K562 (cell line): Measurements from ENCODE around the gene MRPS6. TPM values are rescaled to one million over a fixed set of nuclear protein-coding genes. Genes with fewer than 3 reads are reported as not detected.

Experiments
- ATAC-seq: fragments of 200-7000 bp; cut with Tn5 transposase; 3 replicates; pipeline ENCODE4 v1.9.1; 2020; ENCODE audit warnings: moderate library complexity
- BruUV-seq: library from RNA; stranded (reverse); fragments of 400-500 nt; replicated peaks from 2 replicates; lab custom pipeline; 2021; lab: Mats Ljungman, UMichigan
- CTCF ChIA-PET: fragments of 300-600 bp; formaldehyde crosslinking; extraction: SDS; loops from one replicate; lab custom pipeline; 2021; ENCODE audit warnings: low intra/inter-chr PET ratio; lab: Yijun Ruan, JAX
- POLR2A ChIA-PET: fragments of 300-600, 350-650 bp; sonication (Branson Sonifier 250); formaldehyde crosslinking; extraction: SDS; loops from one replicate; lab custom pipeline; 2021; ENCODE audit warnings: antibody characterized with exemption, inconsistent platforms; lab: Yijun Ruan, JAX
- DNase-seq, 4 experiments: peaks; one replicate each; pipeline versions ENCODE4 v3.0.0 to v3.0.0-alpha.2; 2011 to 2018; ENCODE audit warnings: low spot score in 3 of 4, mixed read lengths in 3 of 4; ENCODE audit errors: extremely low read depth in 1 of 4
- FAIRE-seq: peaks from 2 replicates; lab custom pipeline; 2011; peaks lifted over from hg19 to GRCh38; lab: Jason Lieb, UNC
- H2AFZ ChIP-seq: 2 replicates; pipeline ENCODE4 v1.6.0; 2011; ENCODE audit warnings: low read depth, low read length, control low read depth, inconsistent platforms
- H3K27ac ChIP-seq: fragments of 200-600 bp; 3 replicates; pipeline ENCODE4 v1.8.0; 2011; ENCODE audit warnings: low read depth, mild to moderate bottlenecking, control low read depth, inconsistent platforms, low read length, moderate library complexity, mixed read lengths; ENCODE audit errors: extremely low read depth
- H3K27me3 ChIP-seq, 2 experiments: fragments of 300-600 bp in 1 of 2; 2 replicates in 1 of 2; 3 replicates in 1 of 2; pipeline versions ENCODE4 v1.6.0 to v1.8.0; 2011; ENCODE audit warnings: inconsistent platforms in 2 of 2, low read length in 2 of 2, mild to moderate bottlenecking in 1 of 2, mixed read lengths in 1 of 2, moderate library complexity in 1 of 2; ENCODE audit not compliant: control insufficient read depth in 2 of 2, insufficient read depth in 2 of 2
- H3K36me3 ChIP-seq: fragments of 300-600 bp; 3 replicates; pipeline ENCODE4 v1.8.0; 2011; ENCODE audit warnings: mild to moderate bottlenecking, low read length, inconsistent platforms; ENCODE audit not compliant: control insufficient read depth, insufficient read depth
- H3K4me1 ChIP-seq, 2 experiments: fragments of 200-600 bp in 1 of 2; replicated peaks in 1 of 2; 2 replicates in 1 of 2; 3 replicates in 1 of 2; pipeline versions ENCODE4 v1.5.1 to v1.8.0; 2011; ENCODE audit warnings: inconsistent platforms in 2 of 2, low read length in 2 of 2, mild to moderate bottlenecking in 1 of 2, mixed read lengths in 1 of 2, moderate library complexity in 1 of 2; ENCODE audit not compliant: control insufficient read depth in 2 of 2, insufficient read depth in 2 of 2
- H3K4me2 ChIP-seq: 2 replicates; pipeline ENCODE4 v1.6.1; 2011; ENCODE audit warnings: low read length, control low read depth, inconsistent platforms, mixed read lengths; ENCODE audit not compliant: insufficient read depth
- H3K4me3 ChIP-seq: fragments of 200-600 bp; sonication (generic), shearing (Covaris generic); 2 replicates; pipeline ENCODE4 v1.5.1; 2016; ENCODE audit warnings: control low read depth, inconsistent platforms
- H3K79me2 ChIP-seq: fragments of 200-600 bp; 3 replicates; pipeline ENCODE4 v1.8.0; 2011; ENCODE audit warnings: low read length, inconsistent platforms; ENCODE audit not compliant: control insufficient read depth, insufficient read depth
- H3K9ac ChIP-seq, 2 experiments: 2 replicates each; pipeline versions ENCODE4 v1.6.0 to v1.6.1; 2011; ENCODE audit warnings: low read depth in 2 of 2, low read length in 2 of 2, control low read depth in 1 of 2, inconsistent platforms in 1 of 2, mild to moderate bottlenecking in 1 of 2, mixed read lengths in 1 of 2; ENCODE audit not compliant: insufficient read depth in 1 of 2
- H3K9me1 ChIP-seq: one replicate; pipeline ENCODE4 v1.6.0; 2011; ENCODE audit warnings: inconsistent platforms, mild to moderate bottlenecking, low read length, moderate library complexity; ENCODE audit not compliant: control insufficient read depth, insufficient read depth
- H3K9me3 ChIP-seq: replicated peaks from 2 replicates; pipeline ENCODE4 v1.5.1; 2011; ENCODE audit warnings: low read depth, low read length, inconsistent platforms; ENCODE audit not compliant: control insufficient read depth, insufficient read depth
- H4K20me1 ChIP-seq: replicated peaks from 2 replicates; pipeline ENCODE4 v1.6.1; 2011; ENCODE audit warnings: low read length, inconsistent platforms, mixed read lengths; ENCODE audit not compliant: control insufficient read depth, insufficient read depth
- ATF3 ChIP-seq, 2 experiments: fragments of 450-650 bp in 1 of 2; sonication (generic) in 1 of 2; formaldehyde crosslinking in 1 of 2; IDR thresholded peaks in 1 of 2; conservative IDR thresholded peaks in 1 of 2; 2 replicates each; pipeline versions ENCODE4 v1.6.1 to v1.8.1; 2016 to 2023; ENCODE audit warnings: mild to moderate bottlenecking in 2 of 2, moderate library complexity in 2 of 2, inconsistent platforms in 1 of 2, missing genetic modification reagents in 1 of 2
- CBFA2T2 ChIP-seq: fragments of 450-650 bp; conservative IDR thresholded peaks from 2 replicates; pipeline ENCODE4 v1.6.1; 2017; ENCODE audit warnings: mild to moderate bottlenecking
- CBFA2T3 ChIP-seq: fragments of 450-650 bp; IDR thresholded peaks from 2 replicates; pipeline ENCODE4 v1.6.1; 2017
- EP300 ChIP-seq: IDR thresholded peaks from 2 replicates; pipeline ENCODE4 v1.6.1; 2012; ENCODE audit warnings: low read length, improper control_type of control experiment
- FOXP4 ChIP-seq: sonication (generic); formaldehyde crosslinking; IDR thresholded peaks from 2 replicates; pipeline ENCODE4 v1.8.0; 2022; ENCODE audit warnings: mild to moderate bottlenecking, missing genetic modification reagents, borderline replicate concordance
- HNRNPH1 ChIP-seq: fragments of 200-400 bp; formaldehyde crosslinking; optimal IDR thresholded peaks from 2 replicates; pipeline ENCODE3; 2017; ENCODE audit warnings: low read depth, mild to moderate bottlenecking, low read length, moderate library complexity
- MEIS2 ChIP-seq: fragments of 450-650 bp; IDR thresholded peaks from 2 replicates; pipeline ENCODE4 v1.6.1; 2014; ENCODE audit warnings: mild to moderate bottlenecking; ENCODE audit not compliant: partially characterized antibody
- SPI1 ChIP-seq: IDR thresholded peaks from 2 replicates; pipeline ENCODE4 v1.6.1; 2011; ENCODE audit warnings: low read depth, low read length, control low read depth, borderline replicate concordance
- TAL1 ChIP-seq: fragments of 450-650 bp; IDR thresholded peaks from 2 replicates; pipeline ENCODE4 v1.6.1; 2016; ENCODE audit warnings: mild to moderate bottlenecking
- TBP ChIP-seq: optimal IDR thresholded peaks from 2 replicates; pipeline ENCODE3; 2011; ENCODE audit warnings: low read depth, low read length, improper control_type of control experiment
- TRIM24 ChIP-seq, 2 experiments: fragments of 450-650 bp; IDR thresholded peaks; 2 replicates each; pipeline ENCODE4 v1.6.1; 2016
- U2AF1 ChIP-seq: fragments of 200-400 bp; formaldehyde crosslinking; optimal IDR thresholded peaks from 2 replicates; pipeline ENCODE3; 2017; ENCODE audit warnings: mild to moderate bottlenecking, low read depth, low read length, moderate library complexity
- ZNF445 ChIP-seq: fragments of 250-450 bp; sonication (Bioruptor Pico); IDR thresholded peaks from 2 replicates; pipeline ENCODE4 v1.4.0; 2020; ENCODE audit warnings: low read depth, mild to moderate bottlenecking, moderate library complexity
- ZNF766 ChIP-seq: fragments of 200-800 bp; sonication (Bioruptor generic); conservative IDR thresholded peaks from 2 replicates; pipeline ENCODE4 v1.6.1; 2016; ENCODE audit warnings: missing genetic modification characterization, missing compliant biosample characterization
- WGBS: fragments of 100-300 bp; shearing (Covaris generic); methylation state at CpG from one replicate; pipeline ENCODE4 v1.1.6; 2016; ENCODE audit warnings: low coverage, mixed read lengths; ENCODE audit not compliant: insufficient coverage; ENCODE audit errors: missing lambda C conversion rate; 5-methylcytosine and 5-hydroxymethylcytosine counted together
- in situ Hi-C: fragments of 300-500 bp; cut with MboI; formaldehyde crosslinking; loops from 4 replicates; pipeline ENCODE4 v1.15.0; 2018; ENCODE audit warnings: inconsistent platforms, mixed read lengths
- intact Hi-C: fragments of 100-400 bp; cut with micrococcal nuclease; formaldehyde crosslinking; loops from 2 replicates; pipeline ENCODE4 v1.14.2; 2022
- polyA plus RNA-seq, 8 experiments: library from polyadenylated mRNA; depleted of rRNA in 4 of 8; stranded (reverse) in 5 of 8; unstranded in 3 of 8; fragments of >200 nt; fragmentation: Nextera tagmentation in 2 of 8; fragmentation: Illumina TruSeq in 1 of 8; extraction: Ambion mirVana in 2 of 8; extraction: Trizol in 1 of 8; gene quantifications; 2 replicates each; pipeline versions ENCODE4 v1.2.1 to v1.2.3, GENCODE V29; 2011 to 2014; ENCODE audit warnings: inconsistent platforms in 1 of 8, missing spikeins in 1 of 8
- total RNA-seq, 7 experiments: library from RNA; depleted of rRNA in 6 of 7; stranded (reverse); fragments of >200 nt in 6 of 7; fragmentation: Illumina TruSeq in 2 of 7; extraction: Trizol in 2 of 7; gene quantifications; 2 replicates each; pipeline versions ENCODE4 v1.2.1 to v1.2.3, GENCODE V29; 2011 to 2021; ENCODE audit warnings: low replicate concordance in 1 of 7
- TF ChIP-seq, protein P1 (sequence below): fragments of 450-650 bp; IDR thresholded peaks from 2 replicates; pipeline ENCODE4 v1.6.1; 2016; ENCODE audit warnings: antibody characterized with exemption
- TF ChIP-seq, protein P2 (sequence below), 3 experiments: fragments of 200-800 bp in 1 of 3; sonication (Bioruptor generic) in 1 of 3; sonication (generic) in 1 of 3; formaldehyde crosslinking in 1 of 3; IDR thresholded peaks; 2 replicates each; pipeline versions ENCODE4 v1.6.1 to v1.8.0; 2016 to 2022; ENCODE audit warnings: mild to moderate bottlenecking in 2 of 3, missing compliant biosample characterization in 2 of 3, missing genetic modification characterization in 2 of 3, missing genetic modification reagents in 1 of 3

Gene MRPS6
- total and polyA plus RNA-seq, 9 of the 15 experiments (the other 6 are each of a cell fraction or from before 2014, with no cell fraction given), result 26.1 to 72.0 (median 39.3) TPM

- no peak overlapping the region for H2AFZ ChIP-seq
- H3K4me1 ChIP-seq, result peaks cover 7 to 31% of the 10 kb centered on the region in 2 experiments; a peak in 4 of 5 replicates
- H3K4me2 ChIP-seq, result no peak overlapping the region
- in situ Hi-C loops (no loop called here), intact Hi-C loops (no loop called here)
- ChIA-PET CTCF (no interaction called here), POLR2A (interaction anchor here (1.3 kb wide), 1 partner anchor 9 kb away, joined by 5 read pairs; no protein-coding TSS in a partner anchor)
- ATAC-seq (no peak), FAIRE-seq (no peak), DNase-seq (no peak)
- no peak overlapping the region for H3K27ac ChIP-seq
- no peaks in the 10 kb centered on the region for H3K27me3 ChIP-seq
- no peak overlapping the region for H3K9ac ChIP-seq
- H3K36me3 ChIP-seq, result no peaks in the 10 kb centered on the region
- no peak overlapping the region for H3K4me3 ChIP-seq
- no peaks in the 10 kb centered on the region for H3K79me2 ChIP-seq
- no TSS peak for BruUV-seq
- H3K9me3 ChIP-seq, result no peaks in the 10 kb centered on the region; the same call in 1 of the 2 replicates
- no peaks in the 10 kb centered on the region for H4K20me1 ChIP-seq
- WGBS, result 29% methylated on average over 3 of the region's 3 CpGs
- H3K9me1 ChIP-seq, result no peaks in the 10 kb centered on the region
- no peak for TF ChIP-seq ZNF445 (CRISPR knock-in tag)
- 0 out of 4 replicates have a peak, but pooled peaks of 1 of the 2 experiments have one; percentile 37 for TF ChIP-seq TRIM24 (IDR thresholded peaks at IDR 0.05)
- TF ChIP-seq TBP, result no peak
- peak; percentile 70; the same call in 1 of the 2 replicates for TF ChIP-seq ZNF766 (CRISPR knock-in tag)
- TF ChIP-seq CBFA2T3, result 0 out of 2 replicates have a peak, but pooled peaks have one; percentile 30
- TF ChIP-seq, protein P1, sequence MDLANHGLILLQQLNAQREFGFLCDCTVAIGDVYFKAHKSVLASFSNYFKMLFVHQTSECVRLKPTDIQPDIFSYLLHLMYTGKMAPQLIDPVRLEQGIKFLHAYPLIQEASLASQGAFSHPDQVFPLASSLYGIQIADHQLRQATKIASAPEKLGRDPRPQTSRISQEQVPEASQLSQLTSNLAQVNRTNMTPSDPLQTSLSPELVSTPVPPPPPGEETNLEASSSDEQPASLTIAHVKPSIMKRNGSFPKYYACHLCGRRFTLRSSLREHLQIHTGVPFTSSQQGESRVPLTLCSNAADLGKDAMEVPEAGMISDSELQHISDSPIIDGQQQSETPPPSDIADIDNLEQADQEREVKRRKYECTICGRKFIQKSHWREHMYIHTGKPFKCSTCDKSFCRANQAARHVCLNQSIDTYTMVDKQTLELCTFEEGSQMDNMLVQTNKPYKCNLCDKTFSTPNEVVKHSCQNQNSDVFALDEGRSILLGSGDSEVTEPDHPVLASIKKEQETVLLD, result no peak
- TF ChIP-seq MEIS2, result peak; percentile 8
- TF ChIP-seq ATF3 (IDR thresholded peaks at IDR 0.05), result peak; percentile 63
- no peak for TF ChIP-seq ATF3 (CRISPR knock-in tag; conservative IDR thresholded peaks at IDR 0.05)
- 0 out of 2 replicates have a peak, but pooled peaks have one; percentile 4 for TF ChIP-seq EP300
- no peak for TF ChIP-seq FOXP4 (CRISPR knock-in tag)
- 0 out of 2 replicates have a peak, but pooled peaks have one; percentile 9 for TF ChIP-seq TAL1
- TF ChIP-seq SPI1, result peak; percentile 81; the same call in 1 of the 2 replicates
- 0 out of 2 replicates have a peak, but pooled peaks have one; percentile 9 for TF ChIP-seq CBFA2T2
- TF ChIP-seq, protein P2, sequence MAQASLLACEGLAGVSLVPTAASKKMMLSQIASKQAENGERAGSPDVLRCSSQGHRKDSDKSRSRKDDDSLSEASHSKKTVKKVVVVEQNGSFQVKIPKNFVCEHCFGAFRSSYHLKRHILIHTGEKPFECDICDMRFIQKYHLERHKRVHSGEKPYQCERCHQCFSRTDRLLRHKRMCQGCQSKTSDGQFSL (CRISPR knock-in tag; IDR thresholded peaks at IDR 0.05), result 0 out of 2 replicates have a peak, but pooled peaks have one; percentile 16
- TF ChIP-seq, protein P2 (tag; IDR thresholded peaks at IDR 0.05), result no peak
- TF ChIP-seq HNRNPH1, result no peak
- no peak for TF ChIP-seq U2AF1
These were observed 116.1 kb downstream of the MRPS6 start for GRCh38 chr21:34189506-34189905.
